GM12878 (cell line): ENCODE data around the gene SEMA7A. TPM values are rescaled to one million over a fixed set of nuclear protein-coding genes. Genes with fewer than 3 reads are reported as not detected.

Experiments used
- HDAC6 ChIP-seq: fragments of 200-600 bp; sonication (generic); IDR thresholded peaks from one replicate; pipeline ENCODE4 v1.8.0; 2017; ENCODE audit warnings: antibody characterized with exemption; ENCODE audit not compliant: unreplicated experiment
- HDGF ChIP-seq: fragments of 450-650 bp; IDR thresholded peaks from 2 replicates; pipeline ENCODE4 v1.6.1; 2016; ENCODE audit warnings: antibody characterized with exemption
- IKZF2 ChIP-seq, 2 experiments: fragments of 450-650 bp; IDR thresholded peaks; 2 replicates each; pipeline ENCODE4 v1.6.1; 2017; ENCODE audit warnings: mild to moderate bottlenecking in 2 of 2, moderate library complexity in 2 of 2
- KDM1A ChIP-seq: fragments of 200-600 bp; sonication (generic); IDR thresholded peaks from 2 replicates; pipeline ENCODE4 v1.6.1; 2016; ENCODE audit warnings: borderline replicate concordance
- NR2C1 ChIP-seq: fragments of 450-650 bp; IDR thresholded peaks from 2 replicates; pipeline ENCODE4 v1.6.1; 2017; ENCODE audit warnings: antibody characterized with exemption, mild to moderate bottlenecking, moderate library complexity
- POLR2AphosphoS2 ChIP-seq: IDR thresholded peaks from 2 replicates; pipeline ENCODE4 v1.6.1; 2011; ENCODE audit warnings: low read depth, mild to moderate bottlenecking, low read length, improper control_type of control experiment, moderate library complexity
- SREBF1 ChIP-seq: IDR thresholded peaks from 2 replicates; pipeline ENCODE4 v1.6.1; 2012; ENCODE audit warnings: mild to moderate bottlenecking, low read length
- SRF ChIP-seq, 2 experiments: IDR thresholded peaks; 2 replicates each; pipeline ENCODE4 v1.6.1; 2011; ENCODE audit warnings: low read depth in 2 of 2, low read length in 2 of 2, mild to moderate bottlenecking in 1 of 2, moderate library complexity in 1 of 2
- STAT3 ChIP-seq: IDR thresholded peaks from 2 replicates; pipeline ENCODE4 v1.6.1; 2011; ENCODE audit warnings: low read depth, low read length, improper control_type of control experiment
- TCF12 ChIP-seq: IDR thresholded peaks from 2 replicates; pipeline ENCODE4 v1.6.1; 2011; ENCODE audit warnings: low read depth, mild to moderate bottlenecking, low read length
- ZNF622 ChIP-seq: fragments of 450-650 bp; IDR thresholded peaks from 2 replicates; pipeline ENCODE4 v1.6.1; 2017; ENCODE audit warnings: mild to moderate bottlenecking, inconsistent platforms
- polyA plus RNA-seq, 11 experiments: library from polyadenylated mRNA; depleted of rRNA in 4 of 11; unstranded in 6 of 11; stranded (reverse) in 5 of 11; fragments of >200 nt; fragmentation: Nextera tagmentation in 4 of 11; fragmentation: Illumina TruSeq in 1 of 11; extraction: Ambion mirVana in 4 of 11; extraction: Trizol in 1 of 11; gene quantifications; 1 replicate in 1 of 11; 2 replicates in 10 of 11; pipeline versions ENCODE4 v1.2.1 to v1.2.3, GENCODE V29; 2011 to 2016; ENCODE audit warnings: inconsistent platforms in 2 of 11, missing spikeins in 2 of 11, low read depth in 1 of 11
- total RNA-seq, 4 experiments: library from RNA; depleted of rRNA in 3 of 4; stranded (reverse); fragments of >200 nt in 3 of 4; fragmentation: Illumina TruSeq in 1 of 4; extraction: Trizol in 1 of 4; gene quantifications; 2 replicates each; pipeline versions ENCODE4 v1.2.1 to v1.2.3, GENCODE V29; 2013 to 2021
- TF ChIP-seq, protein P1 (sequence below): fragments of 450-650 bp; IDR thresholded peaks from 2 replicates; pipeline ENCODE4 v1.6.1; 2017; ENCODE audit warnings: mild to moderate bottlenecking, moderate library complexity
- TF ChIP-seq, protein P2 (sequence below): fragments of 450-650 bp; IDR thresholded peaks from 2 replicates; pipeline ENCODE4 v1.6.1; 2016; ENCODE audit warnings: mild to moderate bottlenecking, moderate library complexity, borderline replicate concordance
- TF ChIP-seq, protein P3 (sequence below): fragments of 150-350 bp; IDR thresholded peaks from 2 replicates; pipeline ENCODE4 v1.6.1; 2014; ENCODE audit warnings: mild to moderate bottlenecking, low read depth, low read length
- TF ChIP-seq, protein P4 (sequence below): fragments of 450-650 bp; conservative IDR thresholded peaks from 2 replicates; pipeline ENCODE4 v1.6.1; 2017; ENCODE audit warnings: mild to moderate bottlenecking, moderate library complexity
- TF ChIP-seq, protein P5 (sequence below): fragments of 450-650 bp; formaldehyde crosslinking; IDR thresholded peaks from 2 replicates; pipeline ENCODE4 v1.5.0; 2022; ENCODE audit warnings: mild to moderate bottlenecking, missing genetic modification characterization

SEMA7A gene
- total and polyA plus RNA-seq, 10 of the 15 experiments (the other 5 are each of a cell fraction or from before 2014, with no cell fraction given): 0.08 to 112 (median 53.5) TPM

DNA sequence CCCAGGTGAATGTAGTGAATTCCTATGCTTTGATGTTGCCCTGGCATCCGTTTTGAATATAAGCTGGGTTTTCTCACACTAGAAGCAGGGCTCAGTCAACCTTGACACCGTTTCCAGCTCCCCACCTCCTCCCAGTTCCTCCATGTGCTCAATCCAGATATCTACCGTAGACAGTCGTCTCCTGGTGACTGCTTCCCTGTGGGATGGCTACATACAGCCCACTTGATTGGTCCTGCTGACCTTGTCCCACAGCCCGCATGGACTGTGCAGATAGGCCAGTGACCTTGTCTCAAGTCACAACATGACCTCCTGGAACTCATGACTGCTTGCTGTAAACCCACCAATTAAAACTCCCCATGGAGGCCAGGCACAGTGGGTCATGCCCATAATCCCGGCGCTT is 8.1 kb downstream of the SEMA7A start (continued):
- TF ChIP-seq KDM1A (no peak), STAT3 (no peak), HDAC6 (no peak), ZNF622 (no peak), TCF12 (no peak), NR2C1 (no peak), SREBF1 (no peak), IKZF2 (IDR thresholded peaks at IDR 0.05) (no peak; a peak in 1 of 4 replicates), SRF (IDR thresholded peaks at IDR 0.05; ENCODE audit: low read depth in 2 of 2, low read length in 2 of 2) (no peak), HDGF (no peak), POLR2AphosphoS2 (no peak)
- TF ChIP-seq, protein P1, sequence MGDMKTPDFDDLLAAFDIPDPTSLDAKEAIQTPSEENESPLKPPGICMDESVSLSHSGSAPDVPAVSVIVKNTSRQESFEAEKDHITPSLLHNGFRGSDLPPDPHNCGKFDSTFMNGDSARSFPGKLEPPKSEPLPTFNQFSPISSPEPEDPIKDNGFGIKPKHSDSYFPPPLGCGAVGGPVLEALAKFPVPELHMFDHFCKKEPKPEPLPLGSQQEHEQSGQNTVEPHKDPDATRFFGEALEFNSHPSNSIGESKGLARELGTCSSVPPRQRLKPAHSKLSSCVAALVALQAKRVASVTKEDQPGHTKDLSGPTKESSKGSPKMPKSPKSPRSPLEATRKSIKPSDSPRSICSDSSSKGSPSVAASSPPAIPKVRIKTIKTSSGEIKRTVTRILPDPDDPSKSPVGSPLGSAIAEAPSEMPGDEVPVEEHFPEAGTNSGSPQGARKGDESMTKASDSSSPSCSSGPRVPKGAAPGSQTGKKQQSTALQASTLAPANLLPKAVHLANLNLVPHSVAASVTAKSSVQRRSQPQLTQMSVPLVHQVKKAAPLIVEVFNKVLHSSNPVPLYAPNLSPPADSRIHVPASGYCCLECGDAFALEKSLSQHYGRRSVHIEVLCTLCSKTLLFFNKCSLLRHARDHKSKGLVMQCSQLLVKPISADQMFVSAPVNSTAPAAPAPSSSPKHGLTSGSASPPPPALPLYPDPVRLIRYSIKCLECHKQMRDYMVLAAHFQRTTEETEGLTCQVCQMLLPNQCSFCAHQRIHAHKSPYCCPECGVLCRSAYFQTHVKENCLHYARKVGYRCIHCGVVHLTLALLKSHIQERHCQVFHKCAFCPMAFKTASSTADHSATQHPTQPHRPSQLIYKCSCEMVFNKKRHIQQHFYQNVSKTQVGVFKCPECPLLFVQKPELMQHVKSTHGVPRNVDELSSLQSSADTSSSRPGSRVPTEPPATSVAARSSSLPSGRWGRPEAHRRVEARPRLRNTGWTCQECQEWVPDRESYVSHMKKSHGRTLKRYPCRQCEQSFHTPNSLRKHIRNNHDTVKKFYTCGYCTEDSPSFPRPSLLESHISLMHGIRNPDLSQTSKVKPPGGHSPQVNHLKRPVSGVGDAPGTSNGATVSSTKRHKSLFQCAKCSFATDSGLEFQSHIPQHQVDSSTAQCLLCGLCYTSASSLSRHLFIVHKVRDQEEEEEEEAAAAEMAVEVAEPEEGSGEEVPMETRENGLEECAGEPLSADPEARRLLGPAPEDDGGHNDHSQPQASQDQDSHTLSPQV: no peak
- TF ChIP-seq, protein P2, sequence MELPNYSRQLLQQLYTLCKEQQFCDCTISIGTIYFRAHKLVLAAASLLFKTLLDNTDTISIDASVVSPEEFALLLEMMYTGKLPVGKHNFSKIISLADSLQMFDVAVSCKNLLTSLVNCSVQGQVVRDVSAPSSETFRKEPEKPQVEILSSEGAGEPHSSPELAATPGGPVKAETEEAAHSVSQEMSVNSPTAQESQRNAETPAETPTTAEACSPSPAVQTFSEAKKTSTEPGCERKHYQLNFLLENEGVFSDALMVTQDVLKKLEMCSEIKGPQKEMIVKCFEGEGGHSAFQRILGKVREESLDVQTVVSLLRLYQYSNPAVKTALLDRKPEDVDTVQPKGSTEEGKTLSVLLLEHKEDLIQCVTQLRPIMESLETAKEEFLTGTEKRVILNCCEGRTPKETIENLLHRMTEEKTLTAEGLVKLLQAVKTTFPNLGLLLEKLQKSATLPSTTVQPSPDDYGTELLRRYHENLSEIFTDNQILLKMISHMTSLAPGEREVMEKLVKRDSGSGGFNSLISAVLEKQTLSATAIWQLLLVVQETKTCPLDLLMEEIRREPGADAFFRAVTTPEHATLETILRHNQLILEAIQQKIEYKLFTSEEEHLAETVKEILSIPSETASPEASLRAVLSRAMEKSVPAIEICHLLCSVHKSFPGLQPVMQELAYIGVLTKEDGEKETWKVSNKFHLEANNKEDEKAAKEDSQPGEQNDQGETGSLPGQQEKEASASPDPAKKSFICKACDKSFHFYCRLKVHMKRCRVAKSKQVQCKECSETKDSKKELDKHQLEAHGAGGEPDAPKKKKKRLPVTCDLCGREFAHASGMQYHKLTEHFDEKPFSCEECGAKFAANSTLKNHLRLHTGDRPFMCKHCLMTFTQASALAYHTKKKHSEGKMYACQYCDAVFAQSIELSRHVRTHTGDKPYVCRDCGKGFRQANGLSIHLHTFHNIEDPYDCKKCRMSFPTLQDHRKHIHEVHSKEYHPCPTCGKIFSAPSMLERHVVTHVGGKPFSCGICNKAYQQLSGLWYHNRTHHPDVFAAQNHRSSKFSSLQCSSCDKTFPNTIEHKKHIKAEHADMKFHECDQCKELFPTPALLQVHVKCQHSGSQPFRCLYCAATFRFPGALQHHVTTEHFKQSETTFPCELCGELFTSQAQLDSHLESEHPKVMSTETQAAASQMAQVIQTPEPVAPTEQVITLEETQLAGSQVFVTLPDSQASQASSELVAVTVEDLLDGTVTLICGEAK: no peak
- TF ChIP-seq, protein P3, sequence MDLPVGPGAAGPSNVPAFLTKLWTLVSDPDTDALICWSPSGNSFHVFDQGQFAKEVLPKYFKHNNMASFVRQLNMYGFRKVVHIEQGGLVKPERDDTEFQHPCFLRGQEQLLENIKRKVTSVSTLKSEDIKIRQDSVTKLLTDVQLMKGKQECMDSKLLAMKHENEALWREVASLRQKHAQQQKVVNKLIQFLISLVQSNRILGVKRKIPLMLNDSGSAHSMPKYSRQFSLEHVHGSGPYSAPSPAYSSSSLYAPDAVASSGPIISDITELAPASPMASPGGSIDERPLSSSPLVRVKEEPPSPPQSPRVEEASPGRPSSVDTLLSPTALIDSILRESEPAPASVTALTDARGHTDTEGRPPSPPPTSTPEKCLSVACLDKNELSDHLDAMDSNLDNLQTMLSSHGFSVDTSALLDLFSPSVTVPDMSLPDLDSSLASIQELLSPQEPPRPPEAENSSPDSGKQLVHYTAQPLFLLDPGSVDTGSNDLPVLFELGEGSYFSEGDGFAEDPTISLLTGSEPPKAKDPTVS: no peak
- TF ChIP-seq, protein P4, sequence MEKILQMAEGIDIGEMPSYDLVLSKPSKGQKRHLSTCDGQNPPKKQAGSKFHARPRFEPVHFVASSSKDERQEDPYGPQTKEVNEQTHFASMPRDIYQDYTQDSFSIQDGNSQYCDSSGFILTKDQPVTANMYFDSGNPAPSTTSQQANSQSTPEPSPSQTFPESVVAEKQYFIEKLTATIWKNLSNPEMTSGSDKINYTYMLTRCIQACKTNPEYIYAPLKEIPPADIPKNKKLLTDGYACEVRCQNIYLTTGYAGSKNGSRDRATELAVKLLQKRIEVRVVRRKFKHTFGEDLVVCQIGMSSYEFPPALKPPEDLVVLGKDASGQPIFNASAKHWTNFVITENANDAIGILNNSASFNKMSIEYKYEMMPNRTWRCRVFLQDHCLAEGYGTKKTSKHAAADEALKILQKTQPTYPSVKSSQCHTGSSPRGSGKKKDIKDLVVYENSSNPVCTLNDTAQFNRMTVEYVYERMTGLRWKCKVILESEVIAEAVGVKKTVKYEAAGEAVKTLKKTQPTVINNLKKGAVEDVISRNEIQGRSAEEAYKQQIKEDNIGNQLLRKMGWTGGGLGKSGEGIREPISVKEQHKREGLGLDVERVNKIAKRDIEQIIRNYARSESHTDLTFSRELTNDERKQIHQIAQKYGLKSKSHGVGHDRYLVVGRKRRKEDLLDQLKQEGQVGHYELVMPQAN: no peak
- TF ChIP-seq, protein P5, sequence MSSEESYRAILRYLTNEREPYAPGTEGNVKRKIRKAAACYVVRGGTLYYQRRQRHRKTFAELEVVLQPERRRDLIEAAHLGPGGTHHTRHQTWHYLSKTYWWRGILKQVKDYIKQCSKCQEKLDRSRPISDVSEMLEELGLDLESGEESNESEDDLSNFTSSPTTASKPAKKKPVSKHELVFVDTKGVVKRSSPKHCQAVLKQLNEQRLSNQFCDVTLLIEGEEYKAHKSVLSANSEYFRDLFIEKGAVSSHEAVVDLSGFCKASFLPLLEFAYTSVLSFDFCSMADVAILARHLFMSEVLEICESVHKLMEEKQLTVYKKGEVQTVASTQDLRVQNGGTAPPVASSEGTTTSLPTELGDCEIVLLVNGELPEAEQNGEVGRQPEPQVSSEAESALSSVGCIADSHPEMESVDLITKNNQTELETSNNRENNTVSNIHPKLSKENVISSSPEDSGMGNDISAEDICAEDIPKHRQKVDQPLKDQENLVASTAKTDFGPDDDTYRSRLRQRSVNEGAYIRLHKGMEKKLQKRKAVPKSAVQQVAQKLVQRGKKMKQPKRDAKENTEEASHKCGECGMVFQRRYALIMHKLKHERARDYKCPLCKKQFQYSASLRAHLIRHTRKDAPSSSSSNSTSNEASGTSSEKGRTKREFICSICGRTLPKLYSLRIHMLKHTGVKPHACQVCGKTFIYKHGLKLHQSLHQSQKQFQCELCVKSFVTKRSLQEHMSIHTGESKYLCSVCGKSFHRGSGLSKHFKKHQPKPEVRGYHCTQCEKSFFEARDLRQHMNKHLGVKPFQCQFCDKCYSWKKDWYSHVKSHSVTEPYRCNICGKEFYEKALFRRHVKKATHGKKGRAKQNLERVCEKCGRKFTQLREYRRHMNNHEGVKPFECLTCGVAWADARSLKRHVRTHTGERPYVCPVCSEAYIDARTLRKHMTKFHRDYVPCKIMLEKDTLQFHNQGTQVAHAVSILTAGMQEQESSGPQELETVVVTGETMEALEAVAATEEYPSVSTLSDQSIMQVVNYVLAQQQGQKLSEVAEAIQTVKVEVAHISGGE (CRISPR knock-in tag): no peak
